OCI-LY3 (cell line): ENCODE measurements around the gene KCNMA1.

ENCODE experiments used
- H2AFZ ChIP-seq: fragments of 200-600, 300-600 bp; shearing (Covaris generic); 2 replicates; pipeline ENCODE4 v1.6.0; 2014; ENCODE audit warnings: antibody characterized with exemption, low read depth, low read length
- H3K27ac ChIP-seq: fragments of 200-600, 300-600 bp; sonication (generic); 2 replicates; pipeline ENCODE4 v1.5.1; 2014; ENCODE audit warnings: mild to moderate bottlenecking, low read length, moderate library complexity, mixed read lengths
- H3K27me3 ChIP-seq: fragments of 200-600, 300-600 bp; sonication (generic); 2 replicates; pipeline ENCODE4 v1.6.1; 2014; ENCODE audit warnings: low read depth, low read length, mixed read lengths
- H3K36me3 ChIP-seq: fragments of 200-600, 300-600 bp; sonication (generic); replicated peaks from 2 replicates; pipeline ENCODE3; 2014; ENCODE audit warnings: low read depth, low read length, mixed read lengths
- H3K4me1 ChIP-seq: fragments of 300-600, 200-600 bp; sonication (generic); 2 replicates; pipeline ENCODE4 v1.6.1; 2014; ENCODE audit warnings: low read length, mixed read lengths
- H3K4me2 ChIP-seq: fragments of 200-600, 300-600 bp; sonication (generic); 2 replicates; pipeline ENCODE4 v1.6.1; 2014; ENCODE audit warnings: low read length, mixed read lengths
- H3K4me3 ChIP-seq: fragments of 300-600, 200-600 bp; sonication (generic); 2 replicates; pipeline ENCODE4 v1.5.1; 2014; ENCODE audit warnings: antibody characterized with exemption, mild to moderate bottlenecking, low read length, moderate library complexity
- H3K79me2 ChIP-seq: fragments of 300-600, 200-600 bp; shearing (Covaris generic); 2 replicates; pipeline ENCODE4 v1.6.1; 2014; ENCODE audit warnings: mild to moderate bottlenecking, low read length, mixed read lengths
- H3K9ac ChIP-seq: fragments of 300-600, 200-600 bp; shearing (Covaris generic); 2 replicates; pipeline ENCODE4 v1.6.0; 2014; ENCODE audit warnings: mild to moderate bottlenecking, low read length, moderate library complexity
- H3K9me3 ChIP-seq: fragments of 200-600, 300-600 bp; shearing (Covaris generic); 2 replicates; pipeline ENCODE4 v1.6.1; 2014; ENCODE audit warnings: low read length, mixed read lengths; ENCODE audit not compliant: insufficient read depth
- H4K20me1 ChIP-seq: fragments of 200-600, 300-600 bp; sonication (generic); 2 replicates; pipeline ENCODE4 v1.6.1; 2016; ENCODE audit warnings: low read length, mixed read lengths; ENCODE audit not compliant: insufficient read depth
- EZH2phosphoT487 ChIP-seq: fragments of 200-600 bp; shearing (Covaris generic); IDR thresholded peaks from 2 replicates; pipeline ENCODE4 v1.6.1; 2018; ENCODE audit warnings: antibody characterized with exemption, mixed run types, low read depth
- TF ChIP-seq, protein P1 (sequence below): fragments of 200-600, 300-600 bp; sonication (generic); IDR thresholded peaks from 2 replicates; pipeline ENCODE4 v1.5.1; 2014; ENCODE audit warnings: antibody characterized with exemption, low read length, low read depth

The KCNMA1 gene

DNA sequence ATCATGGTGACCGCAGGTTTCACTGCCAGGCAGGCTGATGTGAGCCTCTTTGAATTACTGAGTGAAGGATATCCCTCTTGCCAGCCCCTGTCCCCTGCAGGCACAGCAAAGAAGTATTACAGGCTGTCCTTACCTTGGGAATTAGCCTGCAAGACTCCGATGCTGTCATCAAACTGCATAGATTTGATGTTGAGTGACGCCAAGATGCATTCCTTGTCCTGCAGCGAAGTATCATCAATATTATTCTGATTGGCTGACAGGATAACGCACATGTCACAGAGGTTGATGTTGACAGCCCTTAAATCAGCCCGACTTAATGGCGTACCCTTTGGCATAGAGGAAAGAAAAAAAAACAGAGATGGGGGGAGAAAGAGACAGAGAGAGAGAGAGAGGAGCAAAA lies 693.0 kb downstream of the KCNMA1 start:
- Histone ChIP-seq H3K36me3 (peaks cover 8% of the 10 kb centered on the region), H3K4me1 (peaks cover 9% of the 10 kb centered on the region; the same call in 1 of the 2 replicates), H3K27me3 (no peaks in the 10 kb centered on the region), H3K79me2 (no peaks in the 10 kb centered on the region), H3K9ac (no peak overlapping the region), H3K4me2 (no peak overlapping the region), H3K4me3 (no peak overlapping the region), H2AFZ (no peak overlapping the region), H3K27ac (no peak overlapping the region), H4K20me1 (peaks cover 3% of the 10 kb centered on the region; the same call in 1 of the 2 replicates), H3K9me3 (no peaks in the 10 kb centered on the region)
- TF ChIP-seq, protein P1, sequence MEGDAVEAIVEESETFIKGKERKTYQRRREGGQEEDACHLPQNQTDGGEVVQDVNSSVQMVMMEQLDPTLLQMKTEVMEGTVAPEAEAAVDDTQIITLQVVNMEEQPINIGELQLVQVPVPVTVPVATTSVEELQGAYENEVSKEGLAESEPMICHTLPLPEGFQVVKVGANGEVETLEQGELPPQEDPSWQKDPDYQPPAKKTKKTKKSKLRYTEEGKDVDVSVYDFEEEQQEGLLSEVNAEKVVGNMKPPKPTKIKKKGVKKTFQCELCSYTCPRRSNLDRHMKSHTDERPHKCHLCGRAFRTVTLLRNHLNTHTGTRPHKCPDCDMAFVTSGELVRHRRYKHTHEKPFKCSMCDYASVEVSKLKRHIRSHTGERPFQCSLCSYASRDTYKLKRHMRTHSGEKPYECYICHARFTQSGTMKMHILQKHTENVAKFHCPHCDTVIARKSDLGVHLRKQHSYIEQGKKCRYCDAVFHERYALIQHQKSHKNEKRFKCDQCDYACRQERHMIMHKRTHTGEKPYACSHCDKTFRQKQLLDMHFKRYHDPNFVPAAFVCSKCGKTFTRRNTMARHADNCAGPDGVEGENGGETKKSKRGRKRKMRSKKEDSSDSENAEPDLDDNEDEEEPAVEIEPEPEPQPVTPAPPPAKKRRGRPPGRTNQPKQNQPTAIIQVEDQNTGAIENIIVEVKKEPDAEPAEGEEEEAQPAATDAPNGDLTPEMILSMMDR = no peak
- TF ChIP-seq EZH2phosphoT487 = no peak

DNA sequence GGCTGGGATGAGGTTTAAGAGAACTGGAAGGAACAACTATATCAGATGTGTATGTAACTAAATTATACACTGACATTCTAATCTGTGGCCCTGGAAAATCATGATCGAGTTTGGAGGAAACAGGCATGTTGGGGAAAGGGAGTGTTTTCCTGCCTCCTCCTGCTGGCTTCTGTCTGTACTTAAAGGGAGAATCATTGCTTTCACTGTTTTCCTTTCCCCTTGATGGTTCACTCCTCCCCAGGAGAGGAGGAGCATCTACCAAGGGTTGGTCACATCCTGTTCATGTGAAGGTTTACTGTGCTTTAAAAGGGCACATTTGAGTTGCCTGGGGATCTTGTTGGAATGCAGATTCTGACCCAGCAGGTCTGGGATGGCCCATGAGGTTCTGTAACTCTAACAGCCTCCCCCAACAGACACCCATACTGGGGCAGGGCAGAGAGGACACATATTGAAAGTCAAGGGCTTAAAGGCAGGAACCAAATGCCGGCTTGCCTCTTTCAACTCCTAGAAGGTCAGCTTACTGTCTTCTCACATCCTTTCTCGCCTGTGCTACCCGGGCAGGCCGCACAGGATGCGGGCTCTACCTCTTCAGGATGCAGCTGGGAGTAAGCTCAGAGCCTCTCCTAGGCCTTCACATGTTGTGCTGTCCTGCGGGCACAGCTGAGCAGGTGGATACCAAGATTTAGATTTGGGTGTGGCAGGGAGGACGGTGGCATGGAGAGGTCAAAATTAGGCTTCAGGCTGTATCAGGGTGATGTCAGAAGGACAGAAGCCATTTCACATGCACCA lies 694.8 kb downstream of the KCNMA1 start:
- Histone ChIP-seq H2AFZ (no peak overlapping the region), H3K27me3 (no peaks in the 10 kb centered on the region), H3K9ac (no peak overlapping the region), H3K79me2 (no peaks in the 10 kb centered on the region), H3K4me1 (peaks cover 9% of the 10 kb centered on the region; the same call in 1 of the 2 replicates), H3K4me2 (no peak overlapping the region), H4K20me1 (peaks cover 3% of the 10 kb centered on the region; the same call in 1 of the 2 replicates), H3K9me3 (no peaks in the 10 kb centered on the region), H3K27ac (no peak overlapping the region), H3K36me3 (peaks cover 2% of the 10 kb centered on the region), H3K4me3 (no peak overlapping the region)
- TF ChIP-seq, protein P1 = no peak
- TF ChIP-seq EZH2phosphoT487 = no peak

DNA sequence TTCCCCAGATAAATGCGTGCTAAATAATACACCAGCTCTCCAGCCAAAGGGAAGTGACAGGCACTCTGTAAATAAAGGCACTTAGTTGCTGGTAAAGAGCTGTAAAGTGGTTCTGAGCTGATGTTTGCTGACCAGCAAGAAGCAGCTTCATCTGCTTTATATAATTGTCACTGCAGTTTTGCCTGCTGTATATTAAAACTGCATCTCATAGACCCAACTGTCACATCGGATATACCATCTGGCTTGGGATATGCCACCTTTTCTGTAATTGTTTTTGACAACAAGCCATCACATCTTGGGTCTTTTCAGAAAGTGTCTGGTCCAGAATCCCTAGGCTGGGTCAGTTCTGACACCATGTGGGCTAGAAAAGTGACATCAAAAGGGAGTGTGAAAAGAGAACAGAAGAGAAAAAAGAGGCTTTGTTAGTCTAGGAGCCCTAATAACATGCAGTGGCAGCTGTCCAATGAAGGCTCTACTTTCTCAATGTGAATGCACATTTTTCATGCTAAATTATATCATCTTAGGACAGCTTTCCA lies 697.6 kb downstream of the KCNMA1 start:
- H3K9ac ChIP-seq = no peak overlapping the region
- no peaks in the 10 kb centered on the region for H3K79me2 ChIP-seq
- no peaks in the 10 kb centered on the region for H3K27me3 ChIP-seq
- no peak overlapping the region for H3K4me3 ChIP-seq
- no peak overlapping the region for H3K27ac ChIP-seq
- H4K20me1 ChIP-seq = no peaks in the 10 kb centered on the region
- H3K4me1 ChIP-seq = no peaks in the 10 kb centered on the region
- no peaks in the 10 kb centered on the region for H3K9me3 ChIP-seq
- H3K4me2 ChIP-seq = no peak overlapping the region
- H2AFZ ChIP-seq = no peak overlapping the region
- TF ChIP-seq, protein P1 = no peak
- no peak for TF ChIP-seq EZH2phosphoT487
- H3K36me3 ChIP-seq = no peaks in the 10 kb centered on the region

DNA sequence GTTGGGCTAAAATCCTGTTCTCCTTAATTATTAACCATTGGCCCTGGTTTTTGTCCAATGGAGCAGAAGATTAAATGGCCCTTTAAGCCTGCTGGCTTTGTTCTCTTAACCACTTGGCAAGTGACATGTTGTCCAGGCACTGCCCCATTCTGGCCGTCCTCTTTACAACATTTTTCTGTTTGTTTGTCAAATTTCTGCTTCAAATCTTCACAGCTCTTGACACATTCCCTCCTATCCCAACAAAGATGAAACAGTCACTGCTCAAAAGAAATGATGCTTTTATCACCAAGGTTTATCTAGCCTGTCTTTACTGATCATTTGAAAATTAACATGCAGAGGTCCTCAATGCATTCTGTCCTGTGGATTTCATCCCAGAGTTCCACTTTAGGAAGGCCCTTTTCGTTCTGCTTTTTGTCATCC lies 700.4 kb downstream of the KCNMA1 start:
- no peaks in the 10 kb centered on the region for H3K4me1 ChIP-seq
- no peak overlapping the region for H3K27ac ChIP-seq
- H3K27me3 ChIP-seq = no peaks in the 10 kb centered on the region
- H3K4me3 ChIP-seq = no peak overlapping the region
- H3K9ac ChIP-seq = no peak overlapping the region
- TF ChIP-seq, protein P1 = no peak
- TF ChIP-seq EZH2phosphoT487 = no peak
- H4K20me1 ChIP-seq = no peaks in the 10 kb centered on the region
- no peaks in the 10 kb centered on the region for H3K9me3 ChIP-seq
- H3K36me3 ChIP-seq = no peaks in the 10 kb centered on the region
- H3K79me2 ChIP-seq = no peaks in the 10 kb centered on the region
- no peak overlapping the region for H2AFZ ChIP-seq
- no peak overlapping the region for H3K4me2 ChIP-seq
